ENCODE results near the gene PRSS36.
A peak's percentile ranks its signal among the peaks of the same experiment; 100 is the strongest.

The PRSS36 gene

GRCh38 chr16:31108794-31109558 lies 40.9 kb downstream of the PRSS36 start:
- TF ChIP-seq SUZ12 (IDR thresholded peaks at IDR 0.05) = no peak
- no peak for TF ChIP-seq NFRKB (IDR thresholded peaks at IDR 0.05)
- no peak for TF ChIP-seq FOXM1 (IDR thresholded peaks at IDR 0.05; ENCODE audit: borderline replicate concordance)
- no peak for TF ChIP-seq L3MBTL2 (conservative IDR thresholded peaks at IDR 0.05)
- TF ChIP-seq FOXA1 (IDR thresholded peaks at IDR 0.05) = no peak
- TF ChIP-seq ELF4 (IDR thresholded peaks at IDR 0.05) = no peak
- TF ChIP-seq PKNOX1 (IDR thresholded peaks at IDR 0.05) = no peak
- no peak for DNase-seq (ENCODE audit: extremely low spot score)
- POLR2A ChIA-PET = interaction anchor here (2.0 kb wide), 1 partner anchor 9 kb away, joined by 12 read pairs; the partner anchor contains the start of gene KAT8
- CTCF ChIA-PET = no interaction called here

GRCh38 chr16:31108035-31108793 lies 41.7 kb downstream of the PRSS36 start, which contains the start of gene BCKDK:
Gene BCKDK, plus strand, starts transcription at chr16:31108386. Its CDS starts 838 bp downstream, at chr16:31109224.
- ChIA-PET CTCF (no interaction called here), POLR2A (interaction anchor here (2.0 kb wide), 1 partner anchor 9 kb away, joined by 12 read pairs; the partner anchor contains the start of gene KAT8)
- TF ChIP-seq SP1 (IDR thresholded peaks at IDR 0.05) (no peak), SUZ12 (IDR thresholded peaks at IDR 0.05) (no peak), FOXK2 (IDR thresholded peaks at IDR 0.05) (no peak), HDGF (IDR thresholded peaks at IDR 0.05; ENCODE audit: borderline replicate concordance) (no peak), FOXA1 (IDR thresholded peaks at IDR 0.05) (no peak), PKNOX1 (IDR thresholded peaks at IDR 0.05) (no peak), BHLHE40 (IDR thresholded peaks at IDR 0.05; ENCODE audit: borderline replicate concordance) (no peak), ZNF384 (IDR thresholded peaks at IDR 0.05) (no peak)
- DNase-seq (ENCODE audit: extremely low spot score) = peak; percentile 76

DNA sequence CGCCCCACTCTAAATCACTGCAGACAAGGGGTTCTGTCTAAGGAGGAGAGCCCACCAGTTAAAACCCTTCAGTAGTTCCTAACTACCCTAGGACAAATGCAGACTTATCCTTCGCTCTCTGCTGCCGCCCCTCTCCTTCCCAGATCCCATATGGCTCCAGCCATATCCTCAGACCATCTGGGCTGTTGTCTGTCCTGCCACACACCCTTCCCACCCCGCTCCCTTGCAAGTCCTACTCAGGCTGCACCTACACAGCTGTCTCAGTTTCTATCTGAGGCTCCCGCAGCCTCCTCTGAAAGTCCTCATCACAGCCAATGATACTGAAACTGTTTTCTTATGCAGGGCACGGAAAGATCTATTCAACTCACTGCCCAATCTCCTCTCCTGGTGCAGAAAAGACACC lies 42.4 kb downstream of the PRSS36 start:
- DNase-seq (ENCODE audit: extremely low spot score) = no peak

GRCh38 chr16:31106509-31107464 lies 43.1 kb downstream of the PRSS36 start:
- DNase-seq (ENCODE audit: extremely low spot score) = no peak
- POLR2A ChIA-PET = interaction anchor here (1.0 kb wide), 1 partner anchor 11 kb away, joined by 4 read pairs; the partner anchor contains the start of gene KAT8
- CTCF ChIA-PET = no interaction called here

More for the DNA sequence above, 42.4 kb downstream of the PRSS36 start:
- CTCF ChIA-PET = no interaction called here
- POLR2A ChIA-PET = interaction anchor here (2.0 kb wide), 1 partner anchor 10 kb away, joined by 12 read pairs; the partner anchor contains the start of gene KAT8
- TF ChIP-seq SP1 (IDR thresholded peaks at IDR 0.05) (no peak), NFRKB (IDR thresholded peaks at IDR 0.05) (no peak), CTBP1 (IDR thresholded peaks at IDR 0.05; ENCODE audit: borderline replicate concordance) (no peak), TARDBP (IDR thresholded peaks at IDR 0.05) (no peak), ARNT (IDR thresholded peaks at IDR 0.05) (no peak), ELF4 (IDR thresholded peaks at IDR 0.05) (no peak), LEF1 (IDR thresholded peaks at IDR 0.05; ENCODE audit: borderline replicate concordance) (no peak), ZNF384 (IDR thresholded peaks at IDR 0.05) (no peak), FOXM1 (IDR thresholded peaks at IDR 0.05; ENCODE audit: borderline replicate concordance) (no peak), PKNOX1 (IDR thresholded peaks at IDR 0.05) (no peak), SUZ12 (IDR thresholded peaks at IDR 0.05) (no peak), FOXK2 (IDR thresholded peaks at IDR 0.05) (no peak), HDGF (IDR thresholded peaks at IDR 0.05; ENCODE audit: borderline replicate concordance) (no peak), FOXA1 (IDR thresholded peaks at IDR 0.05) (no peak), BHLHE40 (IDR thresholded peaks at IDR 0.05; ENCODE audit: borderline replicate concordance) (no peak), L3MBTL2 (conservative IDR thresholded peaks at IDR 0.05) (no peak)

More at GRCh38 chr16:31106509-31107464, 43.1 kb downstream of the PRSS36 start:
- no peak for TF ChIP-seq PKNOX1 (IDR thresholded peaks at IDR 0.05)
- TF ChIP-seq FOXA1 (IDR thresholded peaks at IDR 0.05) = no peak
- TF ChIP-seq ZNF384 (IDR thresholded peaks at IDR 0.05) = no peak
- no peak for TF ChIP-seq L3MBTL2 (conservative IDR thresholded peaks at IDR 0.05)
- no peak for TF ChIP-seq BHLHE40 (IDR thresholded peaks at IDR 0.05; ENCODE audit: borderline replicate concordance)
- TF ChIP-seq ARNT (IDR thresholded peaks at IDR 0.05) = no peak
- TF ChIP-seq CTBP1 (IDR thresholded peaks at IDR 0.05; ENCODE audit: borderline replicate concordance) = no peak
- no peak for TF ChIP-seq HDGF (IDR thresholded peaks at IDR 0.05; ENCODE audit: borderline replicate concordance)
- TF ChIP-seq FOXM1 (IDR thresholded peaks at IDR 0.05; ENCODE audit: borderline replicate concordance) = no peak
- TF ChIP-seq NFRKB (IDR thresholded peaks at IDR 0.05) = no peak
- TF ChIP-seq TARDBP (IDR thresholded peaks at IDR 0.05) = no peak
- no peak for TF ChIP-seq SUZ12 (IDR thresholded peaks at IDR 0.05)
- TF ChIP-seq FOXK2 (IDR thresholded peaks at IDR 0.05) = no peak
- no peak for TF ChIP-seq SP1 (IDR thresholded peaks at IDR 0.05)
